HT1080 (cell line): ENCODE results near the gene CR1L. TPM values are rescaled to one million over a fixed set of nuclear protein-coding genes. Genes with fewer than 3 reads are reported as not detected.
"Not testable (repeated sequence)": the region's sequence is repeated elsewhere in the genome, so short reads cannot be mapped to it uniquely, and the experiment has no call there.

Experiments used
- DNase-seq: peaks from one replicate; pipeline ENCODE4 v3.0.0-alpha.2; 2015; ENCODE audit warnings: low read depth
- total RNA-seq: library from RNA; depleted of rRNA; stranded (reverse); fragments of >200 nt; shearing (Covaris generic); gene quantifications from 2 replicates; pipeline ENCODE4 v1.2.3, GENCODE V29; 2014

The CR1L gene
- total RNA-seq, 1 experiment from 2014 or later: not detected

DNA sequence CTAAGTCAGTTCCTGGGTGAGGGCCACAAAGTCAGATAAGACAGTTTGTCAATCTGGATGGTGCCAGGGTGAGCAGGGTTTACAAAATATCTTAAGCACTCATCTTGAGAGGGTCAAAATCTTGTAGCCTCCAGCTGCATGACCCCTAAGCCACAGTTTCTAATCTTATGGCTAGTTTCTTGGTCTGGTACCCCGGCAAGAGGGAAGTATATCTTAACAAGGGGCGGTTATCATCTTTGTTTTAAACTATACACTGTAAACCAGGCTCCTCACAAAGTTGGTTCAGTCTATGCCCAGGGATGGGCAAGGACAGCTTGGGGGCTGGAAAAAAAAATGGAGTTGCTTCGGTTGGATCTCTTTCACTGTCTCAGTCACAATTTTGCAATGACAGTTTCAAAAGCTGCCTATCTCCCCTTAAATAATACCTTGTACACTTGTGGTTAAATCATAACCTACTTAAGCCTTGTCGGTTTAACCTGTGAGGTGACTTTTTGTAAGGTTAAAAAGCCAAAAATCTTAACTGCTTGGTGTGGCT is 99.1 kb downstream of the CR1L start:
- no peak for DNase-seq

DNA sequence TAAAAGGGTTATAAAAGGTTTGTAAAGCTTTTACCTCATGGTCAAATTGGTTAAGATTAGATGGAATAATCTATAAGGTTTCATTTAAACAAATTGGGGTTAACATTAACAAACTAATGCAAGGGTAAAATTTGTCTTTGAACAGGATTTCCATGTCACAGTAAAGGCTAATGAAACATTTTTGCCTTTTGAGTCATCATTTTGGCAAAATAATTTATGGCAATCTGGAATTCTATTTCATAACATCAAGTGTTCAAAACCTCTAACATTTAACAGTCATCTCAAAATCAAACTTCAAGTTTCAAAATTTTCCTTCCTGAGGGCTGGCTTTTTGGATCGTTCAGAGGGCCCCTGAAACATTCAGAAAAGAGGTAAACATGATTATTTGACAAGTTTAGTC is 100.4 kb downstream of the CR1L start:
- no peak for DNase-seq

DNA sequence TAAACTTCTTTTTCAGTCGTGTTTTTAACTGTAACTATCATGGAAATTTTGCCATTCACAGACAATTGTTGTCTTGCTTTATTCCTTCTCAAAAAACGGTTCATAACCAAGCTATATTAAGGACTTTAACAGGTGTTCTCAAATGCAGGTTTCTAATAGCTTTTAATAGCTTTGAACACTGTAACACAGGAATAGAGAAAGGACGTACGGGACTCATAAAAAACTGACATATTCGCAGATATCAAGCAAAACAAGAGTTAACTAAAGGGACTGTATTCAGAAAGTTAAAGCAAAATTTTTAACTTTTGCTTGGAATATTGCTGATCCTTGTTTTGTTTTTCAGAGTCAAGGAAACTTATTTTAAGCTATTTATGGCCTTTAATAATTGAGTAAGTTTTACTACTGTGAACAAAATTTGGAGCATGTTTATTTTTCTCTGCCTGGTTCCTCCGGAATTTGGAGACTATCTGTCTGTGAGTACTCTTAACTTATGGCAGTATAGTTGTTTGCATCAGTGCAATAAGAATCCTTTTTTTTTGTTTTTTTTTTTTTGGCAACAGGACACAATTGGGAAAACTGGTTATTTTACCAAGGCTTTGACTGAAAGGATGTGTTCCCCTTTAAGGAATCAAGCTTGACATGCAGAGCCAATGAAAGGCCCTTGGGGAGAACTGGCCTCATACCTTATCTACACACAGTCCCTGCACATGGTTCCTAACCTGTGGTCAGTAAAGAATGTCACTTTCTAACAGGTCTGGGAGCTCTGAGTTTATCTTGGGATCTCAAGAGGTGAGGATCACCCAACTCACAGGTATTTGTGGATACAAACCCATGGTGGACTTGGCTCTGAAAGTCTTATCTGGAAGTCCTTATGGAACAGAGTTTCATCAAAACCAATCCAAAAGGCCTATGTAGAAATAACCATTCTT is 101.2 kb downstream of the CR1L start:
- no peak for DNase-seq

DNA sequence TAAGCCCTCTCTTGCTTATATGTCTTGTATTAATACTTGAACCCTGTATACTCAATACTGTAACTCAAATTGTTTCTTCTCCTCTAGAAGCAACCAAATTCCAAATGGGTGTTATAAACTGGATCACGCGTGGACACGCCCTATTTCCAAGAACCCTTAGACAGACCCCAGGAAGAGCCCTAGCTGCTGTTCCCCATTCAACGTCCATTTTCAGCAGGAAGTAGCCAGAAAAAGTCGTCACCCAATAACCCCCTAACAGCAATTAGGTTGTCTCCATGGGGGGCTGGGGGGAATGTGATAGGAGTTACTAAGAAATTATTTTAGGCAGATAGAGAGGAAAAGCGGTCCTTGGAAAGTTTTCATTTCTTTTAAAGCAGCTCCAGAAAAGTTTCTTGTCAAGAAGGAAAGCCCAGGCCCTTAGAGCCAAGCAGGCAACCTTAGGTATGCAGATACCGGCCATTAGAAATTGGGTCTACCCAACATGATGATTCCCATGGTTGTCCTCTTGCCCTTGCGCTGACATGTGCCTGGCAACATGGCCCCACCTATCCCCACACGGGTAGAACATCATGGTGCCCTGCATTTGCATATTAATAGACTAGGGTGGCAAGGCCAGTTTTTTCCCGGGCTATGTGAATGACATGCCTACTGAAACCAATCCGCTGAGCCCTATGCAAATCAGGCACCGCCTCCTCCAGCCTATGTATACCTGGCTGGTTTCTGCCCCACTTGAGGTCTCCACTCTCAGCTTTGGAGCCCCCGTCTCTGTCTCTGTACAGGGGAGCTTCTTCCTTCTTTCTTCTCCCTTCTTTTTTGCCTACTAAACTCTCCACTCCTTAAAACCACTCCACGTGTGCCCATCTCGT is 102.9 kb downstream of the CR1L start:
- DNase-seq: no peak

DNA sequence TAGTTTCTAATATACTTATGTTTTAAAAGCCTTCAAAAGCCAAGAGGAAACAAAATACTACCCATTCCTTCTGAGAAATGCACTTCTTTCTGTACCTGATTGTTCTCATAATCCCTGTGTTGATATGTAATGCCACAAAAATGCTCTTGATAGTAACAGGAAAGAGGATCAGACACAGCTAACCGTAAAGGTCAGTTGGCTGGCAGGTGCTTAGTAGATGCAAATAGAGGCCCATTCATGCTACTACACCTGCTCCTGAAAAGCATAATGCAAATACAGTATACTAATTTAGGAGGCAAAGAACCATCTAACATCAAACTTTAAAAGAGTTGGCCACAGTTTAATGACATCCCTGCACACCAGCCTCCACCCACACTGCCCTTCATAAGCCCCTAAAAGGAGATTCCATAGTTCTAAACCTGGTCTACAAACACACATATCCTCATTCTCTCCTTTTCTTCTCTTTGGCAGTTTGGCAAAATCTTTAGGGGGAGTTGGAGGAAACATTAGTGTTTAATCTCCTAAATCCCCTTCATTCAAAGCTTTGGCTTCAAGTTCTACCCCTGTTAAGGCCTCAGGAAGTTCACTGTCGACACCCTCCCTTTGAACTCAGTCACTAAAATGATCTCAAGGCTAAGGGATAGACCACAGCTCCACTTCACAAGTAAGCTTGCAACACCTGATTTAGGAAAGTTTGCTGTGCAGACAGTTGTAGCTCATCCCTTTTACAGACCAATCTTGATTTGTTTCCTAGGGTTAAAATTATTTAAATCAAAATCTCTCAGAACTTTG is 104.0 kb downstream of the CR1L start:
- DNase-seq: peak; percentile 27

DNA sequence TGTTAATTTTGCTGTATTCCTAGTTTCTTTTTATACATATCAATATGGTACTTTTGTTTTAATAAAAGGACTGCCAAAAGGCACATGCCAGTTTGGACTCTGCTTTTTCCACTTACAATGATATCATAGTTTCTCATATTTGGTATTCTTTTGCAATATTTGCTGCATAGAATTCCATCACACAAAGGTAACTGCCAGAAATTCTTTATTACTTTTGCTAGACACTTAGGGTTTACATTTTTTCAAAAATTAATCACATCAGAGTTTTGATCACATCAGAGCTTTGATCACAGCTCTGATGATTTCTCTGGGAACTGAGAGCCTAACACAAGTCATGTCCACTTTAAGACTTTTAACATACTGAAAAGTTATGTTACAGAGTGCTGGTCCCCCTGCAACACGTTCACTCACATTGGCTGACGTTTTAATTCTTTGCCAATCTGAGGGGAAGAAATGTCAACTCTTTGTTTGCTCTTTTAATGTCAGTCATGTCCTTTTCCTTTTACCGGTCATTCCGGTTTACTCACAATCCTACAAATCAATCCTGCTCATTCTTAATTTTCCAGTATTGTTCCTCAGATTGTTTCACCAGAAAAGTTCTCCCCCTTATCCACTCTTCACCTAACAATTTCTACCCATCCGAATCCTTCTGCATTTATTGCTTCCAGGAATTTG is 105.8 kb downstream of the CR1L start:
- no peak for DNase-seq

DNA sequence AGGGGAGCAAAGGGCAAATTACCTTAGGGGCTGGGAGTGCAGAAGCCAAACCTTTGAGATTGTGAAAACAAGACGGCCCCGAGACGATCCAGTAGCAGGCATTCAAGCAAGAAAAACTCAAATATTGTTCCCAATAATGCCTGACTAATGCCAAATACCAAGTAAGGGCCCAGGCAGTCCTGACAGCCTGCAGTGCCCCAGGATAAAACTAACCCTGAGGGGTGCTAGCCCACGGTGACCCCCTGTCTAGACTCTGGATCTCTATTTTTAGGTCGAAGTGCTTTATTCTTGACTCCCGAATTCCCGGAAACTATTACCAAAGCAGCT is 106.5 kb downstream of the CR1L start:
- not testable (repeated sequence) for DNase-seq

DNA sequence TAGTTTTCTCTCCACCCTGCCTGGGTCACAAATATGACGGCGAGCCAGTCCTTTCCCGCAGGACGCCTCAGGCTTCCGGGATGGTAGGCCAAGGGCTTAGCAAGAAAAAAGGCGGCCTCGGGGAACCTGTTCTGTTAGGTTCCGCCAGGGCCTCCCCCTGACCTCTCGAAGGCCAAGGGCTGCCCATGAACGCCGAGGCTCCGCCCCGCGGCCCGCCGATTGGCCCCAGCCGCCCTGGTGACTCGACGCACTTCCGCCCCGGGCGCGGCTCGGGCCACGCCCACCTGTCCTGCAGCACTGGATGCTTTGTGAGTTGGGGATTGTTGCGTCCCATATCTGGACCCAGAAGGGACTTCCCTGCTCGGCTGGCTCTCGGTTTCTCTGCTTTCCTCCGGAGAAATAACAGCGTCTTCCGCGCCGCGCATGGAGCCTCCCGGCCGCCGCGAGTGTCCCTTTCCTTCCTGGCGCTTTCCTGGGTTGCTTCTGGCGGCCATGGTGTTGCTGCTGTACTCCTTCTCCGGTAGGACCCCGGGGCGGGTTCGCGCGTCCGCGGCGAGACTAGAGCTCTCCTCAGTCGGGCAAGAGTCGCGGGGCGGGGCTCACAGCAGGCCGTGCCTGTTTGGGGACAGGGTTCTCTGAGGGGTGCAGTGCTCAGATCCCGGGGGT is 107.0 kb downstream of the CR1L start, which contains the start of gene CD46:
TSS of gene CD46 (plus strand) at position 265 of the 666 bp plus-strand sequence. CDS start at position 424, 159 bp downstream.
- peak; percentile 96 for DNase-seq

DNA sequence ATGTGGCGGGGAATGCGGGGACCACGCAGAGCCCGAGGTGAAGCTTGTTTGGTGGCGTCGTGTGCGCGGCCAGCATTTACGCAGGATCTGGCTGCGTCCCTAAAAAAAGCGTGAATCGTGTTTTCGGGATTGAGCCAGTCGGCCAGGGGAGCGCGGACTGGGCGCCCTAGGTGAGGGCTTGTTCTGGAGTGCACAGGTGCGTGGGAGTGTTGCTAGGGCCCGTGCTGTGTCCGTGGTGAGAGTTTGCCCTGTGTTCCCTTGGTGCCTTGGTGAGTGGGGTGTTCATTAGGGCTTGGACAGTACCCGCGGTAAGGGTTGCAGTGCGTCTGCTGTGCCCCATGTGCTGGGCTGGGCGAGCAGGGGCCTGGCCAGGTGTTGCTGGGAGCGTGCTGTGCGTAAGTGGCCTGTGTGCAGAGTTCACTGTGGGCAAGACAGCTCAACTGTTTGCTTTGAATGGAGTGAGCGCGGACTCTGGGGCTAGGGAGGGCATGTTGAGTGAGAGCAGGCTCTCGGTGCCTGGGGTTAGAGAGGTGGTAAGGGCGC is 107.6 kb downstream of the CR1L start:
- DNase-seq: peak; percentile 31

DNA sequence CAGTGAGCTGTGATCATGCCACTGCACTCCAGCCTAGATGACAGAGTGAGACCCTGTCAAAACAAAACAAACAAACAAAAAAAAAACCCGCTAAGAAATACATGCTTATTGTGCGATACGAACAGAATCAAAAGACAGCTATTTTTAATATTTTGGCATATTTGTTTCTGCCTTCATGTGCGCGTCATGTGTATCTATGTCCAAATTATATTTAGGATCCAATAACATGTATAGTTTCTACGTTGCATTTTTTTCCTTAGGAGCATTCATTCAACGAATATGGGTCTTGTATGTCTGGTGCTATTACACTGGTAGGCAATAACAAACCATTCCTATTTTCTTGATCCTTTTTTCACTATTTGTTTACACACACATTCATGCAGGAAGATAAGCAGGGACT is 108.7 kb downstream of the CR1L start:
- DNase-seq: no peak

DNA sequence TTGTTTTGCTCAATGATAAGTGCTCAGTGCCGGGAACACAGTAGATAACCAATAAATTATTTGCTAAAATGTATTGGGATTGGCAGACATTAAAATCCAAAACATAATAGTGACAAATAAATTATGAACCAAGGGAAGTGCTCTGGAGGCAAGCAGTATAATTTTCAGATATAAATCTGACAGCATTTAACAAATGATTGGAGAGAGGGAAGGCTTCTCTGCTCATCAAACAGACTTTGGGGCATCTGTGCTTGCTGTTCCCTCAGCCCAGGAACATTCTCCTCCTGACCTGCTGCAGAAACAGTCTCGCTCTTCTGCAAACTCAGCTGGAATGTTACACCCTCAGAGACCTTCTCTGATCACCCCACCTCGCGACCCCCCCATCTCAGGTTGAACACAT is 109.1 kb downstream of the CR1L start:
- no peak for DNase-seq

DNA sequence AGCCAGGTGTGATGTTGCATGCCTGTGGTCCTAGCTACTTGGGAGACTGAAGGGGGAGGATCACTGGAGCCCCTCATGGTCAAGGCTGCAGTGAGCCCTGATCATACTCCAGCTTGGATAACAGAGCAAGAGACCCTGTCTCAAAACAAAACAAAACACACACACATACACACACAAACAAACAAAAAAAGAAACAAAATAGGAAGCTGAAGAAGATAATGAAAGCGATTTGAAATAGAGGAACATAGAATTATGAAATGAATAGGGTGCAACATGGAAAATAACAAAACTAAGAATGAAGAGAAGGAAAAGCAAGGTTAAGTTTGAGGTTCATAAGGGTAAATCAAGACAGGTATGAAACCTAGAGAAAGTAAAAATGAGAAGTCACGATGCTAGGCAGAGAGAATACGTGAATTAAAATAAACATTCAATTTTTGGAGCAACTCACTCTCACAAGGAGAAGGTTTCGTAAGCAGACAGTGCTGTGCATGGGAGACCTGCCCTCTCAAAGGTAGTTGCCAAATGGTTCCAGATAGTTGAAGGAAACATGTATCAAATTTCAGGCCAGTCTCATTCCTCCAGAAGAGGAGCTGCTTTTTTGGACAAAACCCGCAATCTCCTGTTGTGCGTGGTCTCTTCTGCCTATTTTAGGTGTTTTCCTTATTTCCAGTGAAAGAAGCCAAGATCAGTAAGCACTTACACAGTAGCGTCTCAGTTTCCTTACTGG is 110.2 kb downstream of the CR1L start:
- no peak for DNase-seq

DNA sequence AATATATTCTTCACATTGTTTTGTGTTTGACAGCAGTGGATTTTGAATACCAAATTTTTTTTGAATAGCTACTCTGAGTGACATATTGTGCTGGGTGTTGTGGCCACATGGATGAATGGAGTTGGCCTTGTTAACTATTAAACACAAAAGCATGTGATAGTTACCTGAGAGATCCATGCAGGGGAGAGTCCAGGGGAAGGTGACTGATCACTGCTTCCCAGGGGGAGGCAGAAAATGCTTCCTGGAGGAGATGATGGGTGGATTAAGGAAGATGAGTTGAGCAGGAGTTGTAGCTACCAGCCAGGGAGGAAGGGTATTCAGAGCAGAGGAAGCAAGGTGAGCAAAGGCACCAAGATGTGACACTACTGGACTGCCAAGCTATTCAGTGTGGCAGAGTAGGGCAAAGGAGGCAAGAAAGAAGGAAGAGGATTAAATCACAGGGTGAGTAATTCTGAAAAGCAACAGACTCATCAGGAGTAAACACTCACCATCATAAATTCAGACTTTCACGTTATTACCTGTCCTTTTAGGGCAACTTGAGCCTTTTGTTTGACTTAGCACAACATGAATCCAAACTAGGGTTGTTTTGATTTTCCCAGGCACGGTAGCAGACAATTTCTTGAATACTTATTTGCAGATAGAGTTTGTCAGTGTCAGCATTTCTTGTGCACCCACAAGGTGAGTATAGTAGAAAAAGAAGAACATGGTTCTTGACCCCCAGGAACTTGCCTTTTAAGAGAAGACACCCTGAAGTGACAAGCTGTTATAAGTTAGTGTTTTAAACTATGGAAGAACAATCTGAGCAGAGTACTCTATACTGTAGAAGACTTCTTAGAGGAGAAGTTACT is 111.1 kb downstream of the CR1L start:
- no peak for DNase-seq

DNA sequence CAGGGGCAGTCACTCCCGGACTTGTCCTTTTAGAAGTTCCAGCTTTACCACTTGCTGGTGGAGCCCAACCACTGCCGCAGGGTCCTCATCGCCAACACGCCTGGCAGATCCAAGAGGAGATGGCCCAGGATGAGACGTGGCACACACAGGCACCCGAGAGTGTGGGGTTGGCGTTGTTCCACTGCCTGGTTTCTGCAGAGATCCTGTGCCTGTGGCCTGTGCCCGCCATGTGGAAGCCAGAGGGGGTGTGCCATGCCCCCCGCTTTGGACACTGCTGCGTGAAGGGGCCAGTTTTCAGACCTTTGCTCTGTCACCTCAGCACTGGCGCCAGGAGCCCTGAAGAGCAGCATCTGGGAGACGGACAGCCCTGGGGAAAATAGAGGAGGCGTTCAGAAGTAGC is 117.7 kb downstream of the CR1L start:
- no peak for DNase-seq

DNA sequence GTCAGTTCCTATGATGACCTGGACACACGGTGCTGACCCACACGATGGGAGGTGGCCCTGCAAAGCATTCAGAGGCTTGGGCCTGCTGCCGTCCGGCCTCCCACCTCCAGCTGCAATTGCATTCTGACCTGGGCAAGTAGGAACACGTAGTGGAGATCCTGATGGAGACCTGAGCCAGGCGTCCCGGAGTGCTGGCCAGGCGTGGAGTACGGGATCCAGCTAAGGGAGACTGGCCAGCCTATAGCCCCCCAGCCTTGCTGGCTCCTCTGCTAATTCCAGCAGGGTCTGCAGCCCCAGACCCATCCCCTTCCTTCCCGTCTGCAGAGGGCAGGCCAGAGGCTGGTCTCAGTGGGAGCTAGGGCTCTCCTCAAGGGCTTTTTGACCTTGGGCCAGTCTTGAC is 118.2 kb downstream of the CR1L start:
- DNase-seq: no peak

DNA sequence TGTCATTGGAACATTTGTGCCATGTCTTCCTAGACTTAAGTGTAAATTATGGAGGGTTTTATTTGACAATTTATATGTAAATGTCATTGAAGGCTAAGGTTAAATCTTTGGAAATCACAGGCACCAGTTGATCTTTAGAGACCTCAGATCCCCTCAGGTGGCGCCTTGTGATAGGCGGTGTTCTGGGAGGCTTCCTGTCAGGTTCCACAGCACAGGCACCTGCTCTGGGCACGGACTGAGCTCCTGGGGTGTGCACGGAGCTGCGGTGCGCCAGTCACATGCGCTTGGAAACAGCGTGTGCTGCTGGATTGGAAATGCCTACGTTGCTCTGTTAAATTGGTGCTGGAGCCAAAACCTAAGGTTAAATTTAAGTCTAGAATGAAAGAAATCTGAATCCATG is 119.0 kb downstream of the CR1L start:
- DNase-seq: no peak

DNA sequence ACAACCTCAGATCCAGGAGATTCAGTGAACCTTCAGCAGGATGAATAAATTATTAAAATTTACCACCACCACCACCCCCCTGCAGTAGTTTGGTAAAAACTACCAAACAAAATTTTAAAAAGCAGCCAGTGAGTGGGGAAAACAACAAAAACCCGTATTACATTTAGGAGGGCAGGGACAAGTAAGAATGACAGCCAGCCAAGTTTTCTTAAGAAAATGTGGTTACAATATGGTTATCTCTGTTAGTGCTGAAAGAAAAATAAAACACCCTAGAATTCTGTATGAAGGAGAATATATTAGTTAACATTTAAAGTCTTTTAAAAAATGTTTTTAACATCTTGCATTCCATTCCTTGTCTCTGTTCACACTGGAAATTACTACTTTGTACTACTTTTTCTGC is 121.6 kb downstream of the CR1L start:
- no peak for DNase-seq

DNA sequence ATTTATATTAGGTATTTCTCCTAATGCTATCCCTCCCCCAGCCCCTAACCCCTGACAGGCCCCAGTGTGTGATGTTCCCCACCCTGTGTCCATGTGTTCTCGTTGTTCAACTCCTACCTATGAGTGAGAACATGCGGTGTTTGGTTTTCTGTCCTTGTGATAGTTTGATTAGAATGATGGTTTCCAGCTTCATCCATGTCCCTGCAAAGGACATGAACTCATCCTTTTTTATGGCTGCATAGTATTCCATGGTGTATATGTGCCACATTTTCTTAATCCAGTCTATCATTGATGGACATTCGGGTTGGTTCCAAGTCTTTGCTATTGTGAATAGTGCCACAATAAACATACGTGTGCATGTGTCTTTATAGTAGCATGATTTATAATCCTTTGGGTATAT is 125.6 kb downstream of the CR1L start:
- not testable (repeated sequence) for DNase-seq
